GM18526 (cell line): Measurements from ENCODE around the gene ATG16L2.

Source experiments
- POLR2A ChIP-seq: IDR thresholded peaks from 3 replicates; pipeline ENCODE4 v1.6.1; 2011; ENCODE audit not compliant: insufficient read length; ENCODE audit errors: extremely low read depth

The ATG16L2 gene

GRCh38 chr11:72814286-72815109 is at the start of gene ATG16L2:
ATG16L2 (plus strand) TSS chr11:72814411; CDS start chr11:72814446, 35 bp downstream.
- TF ChIP-seq POLR2A = peak; percentile 45

- TF ChIP-seq POLR2A = no peak
Measured at GRCh38 chr11:72764503-72764902, 49.7 kb upstream of the ATG16L2 start.

GRCh38 chr11:72766152-72766902 is 47.9 kb upstream of the ATG16L2 start:
- no peak for TF ChIP-seq POLR2A

- TF ChIP-seq POLR2A = no peak
Measured at GRCh38 chr11:72767203-72768062, 46.8 kb upstream of the ATG16L2 start.

- no peak for TF ChIP-seq POLR2A
Measured at GRCh38 chr11:72768581-72768980, 45.6 kb upstream of the ATG16L2 start.

- no peak for TF ChIP-seq POLR2A
Measured at GRCh38 chr11:72769680-72770079, 44.5 kb upstream of the ATG16L2 start.

GRCh38 chr11:72770799-72771198 is 43.4 kb upstream of the ATG16L2 start:
- no peak for TF ChIP-seq POLR2A

GRCh38 chr11:72771507-72771906 is 42.7 kb upstream of the ATG16L2 start:
- TF ChIP-seq POLR2A = no peak

- TF ChIP-seq POLR2A = no peak
Measured at GRCh38 chr11:72772059-72772458, 42.2 kb upstream of the ATG16L2 start.

- no peak for TF ChIP-seq POLR2A
Measured at GRCh38 chr11:72773291-72773690, 40.9 kb upstream of the ATG16L2 start.

GRCh38 chr11:72773696-72774095 is 40.5 kb upstream of the ATG16L2 start:
- no peak for TF ChIP-seq POLR2A

GRCh38 chr11:72774499-72774898 is 39.7 kb upstream of the ATG16L2 start:
- TF ChIP-seq POLR2A = no peak

- no peak for TF ChIP-seq POLR2A
Measured at GRCh38 chr11:72775288-72776110, 38.7 kb upstream of the ATG16L2 start.

- no peak for TF ChIP-seq POLR2A
Measured at GRCh38 chr11:72776117-72776843, 37.9 kb upstream of the ATG16L2 start.
